ENCODE data around the gene KRTAP5-3. TPM values are rescaled to one million over a fixed set of nuclear protein-coding genes. Genes with fewer than 3 reads are reported as not detected.

The KRTAP5-3 gene
- total and polyA plus RNA-seq, 2 of the 13 experiments (the other 11 are each of a cell fraction or from before 2014, with no cell fraction given), result not detected

- in situ Hi-C loops (cut with HindIII; ENCODE audit: extremely low pct_ligation_motif_present, low pct_unique_long_range_greater_than_20kb), result no loop called here
- WGBS (ENCODE audit: low lambda C conversion rate), result 94% methylated on average over 14 of the region's 29 CpGs
- no peaks in the 10 kb centered on the region for H3K4me1 ChIP-seq (ENCODE audit: insufficient read depth, low read length)
- no peaks in the 10 kb centered on the region for H3K79me2 ChIP-seq (ENCODE audit: insufficient read depth, low read length)
- no peak overlapping the region for H3K9ac ChIP-seq (ENCODE audit: insufficient read depth, low read depth, low read length)
- ATAC-seq, result no peak
- peaks cover 0 to 1% of the 10 kb centered on the region in 2 experiments; a peak in 1 of 5 replicates for H3K36me3 ChIP-seq (replicated peaks in 1 of 2; ENCODE audit: control insufficient read depth in 1 of 2, insufficient read depth in 2 of 2, low read length in 2 of 2)
- peak; percentile 25 for TF ChIP-seq AGO1 (IDR thresholded peaks at IDR 0.05; ENCODE audit: low read depth, low read length, poor library complexity, severe bottlenecking)
- no peak for TF ChIP-seq SRSF9 (IDR thresholded peaks at IDR 0.05; ENCODE audit: borderline replicate concordance, insufficient read depth, low read depth, low read length, poor library complexity, severe bottlenecking)
- no peaks in the 10 kb centered on the region for H3K27me3 ChIP-seq (ENCODE audit: control insufficient read depth in 1 of 2, insufficient read depth in 2 of 2, low read length in 2 of 2)
- no peak overlapping the region for H3K27ac ChIP-seq (ENCODE audit: extremely low read length, insufficient read depth, low read length)
- no peak overlapping the region for H2AFZ ChIP-seq (ENCODE audit: low read length)
- no peak for DNase-seq (ENCODE audit: low spot score)
- H3K4me2 ChIP-seq (ENCODE audit: low read depth, low read length), result no peak overlapping the region
- intact Hi-C loops (cut with micrococcal nuclease; ENCODE audit: unreplicated experiment), result no loop called here
- FAIRE-seq, result no peak
- BruUV-seq (replicated peaks), result no TSS peak
- H3K4me3 ChIP-seq (replicated peaks in 1 of 3; ENCODE audit: insufficient read depth in 1 of 3, low read depth in 2 of 3, low read length in 3 of 3), result no peak overlapping the region
- CTCF ChIA-PET (ENCODE audit: low intra/inter-chr PET ratio, low total read pairs), result no interaction called here
- H4K20me1 ChIP-seq (ENCODE audit: insufficient read depth, low read length), result peaks cover 4% of the 10 kb centered on the region; the same call in 1 of the 2 replicates
- POLR2A ChIA-PET, result no interaction called here
- no peaks in the 10 kb centered on the region for H3K9me3 ChIP-seq (ENCODE audit: low read length)
Observed at GRCh38 chr11:1559111-1559951, 48.9 kb downstream of the KRTAP5-3 start.

DNA sequence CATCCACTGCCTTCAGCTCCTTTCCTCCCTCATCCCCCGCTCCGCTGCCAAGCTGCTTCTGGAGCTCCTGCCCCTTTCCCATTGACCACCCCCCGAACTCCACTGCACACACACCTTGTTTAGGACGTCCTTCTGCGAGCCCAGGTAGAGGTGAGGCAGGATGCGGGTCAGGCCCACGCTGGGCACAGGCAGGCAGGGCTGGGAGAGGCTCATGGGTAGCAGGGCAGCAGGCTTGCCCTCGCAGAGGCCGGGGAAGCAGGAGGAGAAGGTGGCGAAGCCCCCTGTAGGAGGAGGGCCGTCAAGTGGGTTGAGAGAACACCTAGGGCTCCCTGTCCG is 49.5 kb downstream of the KRTAP5-3 start:
- BruUV-seq (replicated peaks), result no TSS peak
- POLR2A ChIA-PET, result no interaction called here

More for the DNA sequence above, 49.5 kb downstream of the KRTAP5-3 start:
- Histone ChIP-seq H3K27ac (ENCODE audit: extremely low read length, insufficient read depth, low read length) (no peak overlapping the region), H3K36me3 (replicated peaks in 1 of 2; ENCODE audit: control insufficient read depth in 1 of 2, insufficient read depth in 2 of 2, low read length in 2 of 2) (no peaks in the 10 kb centered on the region; a peak in 1 of 5 replicates), H3K4me1 (ENCODE audit: insufficient read depth, low read length) (no peaks in the 10 kb centered on the region), H4K20me1 (ENCODE audit: insufficient read depth, low read length) (peaks cover 4% of the 10 kb centered on the region; the same call in 1 of the 2 replicates), H3K27me3 (ENCODE audit: control insufficient read depth in 1 of 2, insufficient read depth in 2 of 2, low read length in 2 of 2) (no peaks in the 10 kb centered on the region; a peak in 1 of 5 replicates), H3K9ac (ENCODE audit: insufficient read depth, low read depth, low read length) (no peak overlapping the region), H3K79me2 (ENCODE audit: insufficient read depth, low read length) (no peaks in the 10 kb centered on the region), H3K4me3 (replicated peaks in 1 of 3; ENCODE audit: insufficient read depth in 1 of 3, low read depth in 2 of 3, low read length in 3 of 3) (no peak overlapping the region), H3K9me3 (ENCODE audit: low read length) (no peaks in the 10 kb centered on the region), H2AFZ (ENCODE audit: low read length) (no peak overlapping the region), H3K4me2 (ENCODE audit: low read depth, low read length) (no peak overlapping the region)
- in situ Hi-C loops (cut with HindIII; ENCODE audit: extremely low pct_ligation_motif_present, low pct_unique_long_range_greater_than_20kb), result no loop called here
- intact Hi-C loops (cut with micrococcal nuclease; ENCODE audit: unreplicated experiment), result no loop called here
- ATAC-seq, result no peak
- DNase-seq (ENCODE audit: low spot score), result no peak
- CTCF ChIA-PET (ENCODE audit: low intra/inter-chr PET ratio, low total read pairs), result no interaction called here
- TF ChIP-seq AGO1 (IDR thresholded peaks at IDR 0.05; ENCODE audit: low read depth, low read length, poor library complexity, severe bottlenecking), result peak; percentile 8
- TF ChIP-seq, protein P1, sequence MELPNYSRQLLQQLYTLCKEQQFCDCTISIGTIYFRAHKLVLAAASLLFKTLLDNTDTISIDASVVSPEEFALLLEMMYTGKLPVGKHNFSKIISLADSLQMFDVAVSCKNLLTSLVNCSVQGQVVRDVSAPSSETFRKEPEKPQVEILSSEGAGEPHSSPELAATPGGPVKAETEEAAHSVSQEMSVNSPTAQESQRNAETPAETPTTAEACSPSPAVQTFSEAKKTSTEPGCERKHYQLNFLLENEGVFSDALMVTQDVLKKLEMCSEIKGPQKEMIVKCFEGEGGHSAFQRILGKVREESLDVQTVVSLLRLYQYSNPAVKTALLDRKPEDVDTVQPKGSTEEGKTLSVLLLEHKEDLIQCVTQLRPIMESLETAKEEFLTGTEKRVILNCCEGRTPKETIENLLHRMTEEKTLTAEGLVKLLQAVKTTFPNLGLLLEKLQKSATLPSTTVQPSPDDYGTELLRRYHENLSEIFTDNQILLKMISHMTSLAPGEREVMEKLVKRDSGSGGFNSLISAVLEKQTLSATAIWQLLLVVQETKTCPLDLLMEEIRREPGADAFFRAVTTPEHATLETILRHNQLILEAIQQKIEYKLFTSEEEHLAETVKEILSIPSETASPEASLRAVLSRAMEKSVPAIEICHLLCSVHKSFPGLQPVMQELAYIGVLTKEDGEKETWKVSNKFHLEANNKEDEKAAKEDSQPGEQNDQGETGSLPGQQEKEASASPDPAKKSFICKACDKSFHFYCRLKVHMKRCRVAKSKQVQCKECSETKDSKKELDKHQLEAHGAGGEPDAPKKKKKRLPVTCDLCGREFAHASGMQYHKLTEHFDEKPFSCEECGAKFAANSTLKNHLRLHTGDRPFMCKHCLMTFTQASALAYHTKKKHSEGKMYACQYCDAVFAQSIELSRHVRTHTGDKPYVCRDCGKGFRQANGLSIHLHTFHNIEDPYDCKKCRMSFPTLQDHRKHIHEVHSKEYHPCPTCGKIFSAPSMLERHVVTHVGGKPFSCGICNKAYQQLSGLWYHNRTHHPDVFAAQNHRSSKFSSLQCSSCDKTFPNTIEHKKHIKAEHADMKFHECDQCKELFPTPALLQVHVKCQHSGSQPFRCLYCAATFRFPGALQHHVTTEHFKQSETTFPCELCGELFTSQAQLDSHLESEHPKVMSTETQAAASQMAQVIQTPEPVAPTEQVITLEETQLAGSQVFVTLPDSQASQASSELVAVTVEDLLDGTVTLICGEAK (IDR thresholded peaks at IDR 0.05), result no peak
- TF ChIP-seq, protein P1 (CRISPR knock-in tag; IDR thresholded peaks at IDR 0.05), result no peak
- WGBS (ENCODE audit: low lambda C conversion rate), result 94% methylated on average over 10 of the region's 12 CpGs
- FAIRE-seq, result no peak
